Measurements from ENCODE around the gene PLEKHG2. TPM values are rescaled to one million over a fixed set of nuclear protein-coding genes. Genes with fewer than 3 reads are reported as not detected.

The PLEKHG2 gene
- polyA plus RNA-seq, 1 donor from 2014 or later: 14.3 TPM

- Histone ChIP-seq H3K9ac (ENCODE audit: low read length) (no peak overlapping the region), H3K9me2 (ENCODE audit: insufficient read depth, low read length) (no peaks in the 10 kb centered on the region), H3K27me3 (ENCODE audit: insufficient read depth, low read depth, low read length) (no peaks in the 10 kb centered on the region), H4K20me1 (ENCODE audit: insufficient read depth) (no peaks in the 10 kb centered on the region), H3K4me2 (ENCODE audit: low read length) (no peak overlapping the region), H3K27ac (ENCODE audit: low read length) (no peak overlapping the region), H3K9me3 (ENCODE audit: low read length) (no peaks in the 10 kb centered on the region), H2AFZ (ENCODE audit: low read depth, low read length) (no peak overlapping the region), H3K36me3 (ENCODE audit: insufficient read depth, low read length) (no peaks in the 10 kb centered on the region), H3K79me2 (replicated peaks; ENCODE audit: insufficient read depth, low read length) (no peaks in the 10 kb centered on the region), H3K4me3 (ENCODE audit: low read length) (no peak overlapping the region), H3F3A (ENCODE audit: insufficient read depth, low read length, poor library complexity, severe bottlenecking) (no peaks in the 10 kb centered on the region)
- TF ChIP-seq REST (IDR thresholded peaks at IDR 0.05; ENCODE audit: borderline replicate concordance) (no peak), MXI1 (conservative IDR thresholded peaks at IDR 0.05; ENCODE audit: poor library complexity, severe bottlenecking) (no peak), RAD21 (conservative IDR thresholded peaks at IDR 0.05) (no peak), EP300 (conservative IDR thresholded peaks at IDR 0.05; ENCODE audit: poor library complexity, severe bottlenecking) (no peak)
- TF ChIP-seq, protein P1, sequence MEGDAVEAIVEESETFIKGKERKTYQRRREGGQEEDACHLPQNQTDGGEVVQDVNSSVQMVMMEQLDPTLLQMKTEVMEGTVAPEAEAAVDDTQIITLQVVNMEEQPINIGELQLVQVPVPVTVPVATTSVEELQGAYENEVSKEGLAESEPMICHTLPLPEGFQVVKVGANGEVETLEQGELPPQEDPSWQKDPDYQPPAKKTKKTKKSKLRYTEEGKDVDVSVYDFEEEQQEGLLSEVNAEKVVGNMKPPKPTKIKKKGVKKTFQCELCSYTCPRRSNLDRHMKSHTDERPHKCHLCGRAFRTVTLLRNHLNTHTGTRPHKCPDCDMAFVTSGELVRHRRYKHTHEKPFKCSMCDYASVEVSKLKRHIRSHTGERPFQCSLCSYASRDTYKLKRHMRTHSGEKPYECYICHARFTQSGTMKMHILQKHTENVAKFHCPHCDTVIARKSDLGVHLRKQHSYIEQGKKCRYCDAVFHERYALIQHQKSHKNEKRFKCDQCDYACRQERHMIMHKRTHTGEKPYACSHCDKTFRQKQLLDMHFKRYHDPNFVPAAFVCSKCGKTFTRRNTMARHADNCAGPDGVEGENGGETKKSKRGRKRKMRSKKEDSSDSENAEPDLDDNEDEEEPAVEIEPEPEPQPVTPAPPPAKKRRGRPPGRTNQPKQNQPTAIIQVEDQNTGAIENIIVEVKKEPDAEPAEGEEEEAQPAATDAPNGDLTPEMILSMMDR (IDR thresholded peaks at IDR 0.05; ENCODE audit: poor library complexity, severe bottlenecking): no peak
These were observed 30.4 kb upstream of the PLEKHG2 start for GRCh38 chr19:39381910-39382611.

GRCh38 chr19:39382991-39383828 is 29.3 kb upstream of the PLEKHG2 start:
- no peak overlapping the region for H3K4me2 ChIP-seq (ENCODE audit: low read length)
- no peaks in the 10 kb centered on the region for H3K9me2 ChIP-seq (ENCODE audit: insufficient read depth, low read length)
- no peak for TF ChIP-seq SMC3 (conservative IDR thresholded peaks at IDR 0.05; ENCODE audit: poor library complexity)
- TF ChIP-seq EZH2 (IDR thresholded peaks at IDR 0.05; ENCODE audit: borderline replicate concordance, insufficient read depth, low read length, poor library complexity, severe bottlenecking): no peak
- no peak for TF ChIP-seq POLR2AphosphoS5 (IDR thresholded peaks at IDR 0.05)
- TF ChIP-seq, protein P1 (IDR thresholded peaks at IDR 0.05; ENCODE audit: poor library complexity, severe bottlenecking): no peak
- no peak for TF ChIP-seq MXI1 (conservative IDR thresholded peaks at IDR 0.05; ENCODE audit: poor library complexity, severe bottlenecking)
- no peak for TF ChIP-seq RAD21 (conservative IDR thresholded peaks at IDR 0.05)
- no peak for TF ChIP-seq EP300 (conservative IDR thresholded peaks at IDR 0.05; ENCODE audit: poor library complexity, severe bottlenecking)
- TF ChIP-seq TAF1 (IDR thresholded peaks at IDR 0.05; ENCODE audit: low read depth): no peak

More at GRCh38 chr19:39382991-39383828, 29.3 kb upstream of the PLEKHG2 start:
- H3K9ac ChIP-seq (ENCODE audit: low read length): no peak overlapping the region
- no peak overlapping the region for H2AFZ ChIP-seq (ENCODE audit: low read depth, low read length)
- no peak overlapping the region for H3K4me3 ChIP-seq (ENCODE audit: low read length)
- no peaks in the 10 kb centered on the region for H3F3A ChIP-seq (ENCODE audit: insufficient read depth, low read length, poor library complexity, severe bottlenecking)
- no peaks in the 10 kb centered on the region for H3K9me3 ChIP-seq (ENCODE audit: low read length)
- H3K36me3 ChIP-seq (ENCODE audit: insufficient read depth, low read length): no peaks in the 10 kb centered on the region
- no peak overlapping the region for H3K27ac ChIP-seq (ENCODE audit: low read length)
- no peaks in the 10 kb centered on the region for H4K20me1 ChIP-seq (ENCODE audit: insufficient read depth)
- H3K79me2 ChIP-seq (replicated peaks; ENCODE audit: insufficient read depth, low read length): no peaks in the 10 kb centered on the region
- no peaks in the 10 kb centered on the region for H3K27me3 ChIP-seq (ENCODE audit: insufficient read depth, low read depth, low read length)

Data from neural cell (in vitro differentiated cells).